GM23248 (cell line): ENCODE data around the gene IL1RAPL2.

Experiments used
- EZH2 ChIP-seq: fragments of 200-600 bp; sonication (generic); IDR thresholded peaks from 2 replicates; pipeline ENCODE4 v1.6.1; 2018; ENCODE audit warnings: antibody characterized with exemption, mild to moderate bottlenecking; ENCODE audit not compliant: insufficient read depth, poor library complexity, severe bottlenecking
- EZH2phosphoT487 ChIP-seq: fragments of 200-600 bp; sonication (generic); IDR thresholded peaks from 2 replicates; pipeline ENCODE4 v1.6.1; 2018; ENCODE audit warnings: antibody characterized with exemption, moderate library complexity, mild to moderate bottlenecking, low read depth; ENCODE audit not compliant: insufficient read depth

DNA sequence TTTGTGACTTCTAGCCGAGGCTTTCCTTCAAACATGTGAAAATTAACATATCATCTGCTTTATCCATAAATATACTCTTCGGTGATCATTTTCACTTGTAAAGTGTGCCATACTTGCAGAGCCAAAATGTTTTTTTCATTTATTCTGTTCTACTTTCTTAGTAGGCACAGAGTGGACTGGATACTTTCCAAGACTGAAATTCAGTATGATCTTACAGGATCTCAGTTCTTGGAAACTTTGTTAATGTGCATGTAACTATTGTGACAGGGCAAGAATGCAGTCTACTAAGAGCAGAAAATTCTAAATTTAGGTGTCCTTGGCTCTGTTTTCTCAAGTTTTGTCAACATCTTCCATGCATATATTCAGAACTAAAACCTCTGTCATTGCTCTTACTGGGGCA, 369.6 kb downstream of the IL1RAPL2 start:
- TF ChIP-seq EZH2: no peak
- TF ChIP-seq EZH2phosphoT487: no peak
